HepG2 (cell line): ENCODE measurements around the gene UCP3. TPM values are rescaled to one million over a fixed set of nuclear protein-coding genes. Genes with fewer than 3 reads are reported as not detected.
A peak's percentile ranks its signal among the peaks of the same experiment; 100 is the strongest.

Experiments used
- AGO2 ChIP-seq: fragments of 200-400 bp; formaldehyde crosslinking; optimal IDR thresholded peaks from 2 replicates; pipeline ENCODE3; 2017; ENCODE audit warnings: mild to moderate bottlenecking, low read depth, low read length, moderate library complexity
- SATB2 ChIP-seq: sonication (generic); formaldehyde crosslinking; IDR thresholded peaks from 2 replicates; pipeline ENCODE4 v1.5.0; 2020; ENCODE audit warnings: missing genetic modification reagents
- SPEN ChIP-seq: sonication (generic); formaldehyde crosslinking; IDR thresholded peaks from 2 replicates; pipeline ENCODE4 v1.5.1; 2020; ENCODE audit warnings: low read depth, mild to moderate bottlenecking, missing genetic modification reagents
- ZNF543 ChIP-seq: sonication (generic); formaldehyde crosslinking; IDR thresholded peaks from 2 replicates; pipeline ENCODE4 v1.4.0; 2020; ENCODE audit warnings: mild to moderate bottlenecking, missing genetic modification reagents
- polyA plus RNA-seq, 8 experiments: library from polyadenylated mRNA; depleted of rRNA in 3 of 8; stranded (reverse) in 7 of 8; unstranded in 1 of 8; fragments of >200 nt; fragmentation: Illumina TruSeq in 4 of 8; extraction: Trizol in 4 of 8; gene quantifications; 2 replicates each; pipeline versions ENCODE4 v1.2.1 to v1.2.3, GENCODE V29; 2011 to 2016; ENCODE audit warnings: low read depth in 4 of 8, missing spikeins in 1 of 8, mixed read lengths in 1 of 8; ENCODE audit not compliant: insufficient read depth in 1 of 8
- total RNA-seq, 5 experiments: library from RNA; depleted of rRNA; stranded (reverse); fragments of >200 nt; fragmentation: Illumina TruSeq; extraction: Trizol; gene quantifications; 2 replicates each; pipeline ENCODE4 v1.2.3, GENCODE V29; 2016; ENCODE audit warnings: low read depth in 1 of 5
- TF ChIP-seq, protein P1 (sequence below), 2 experiments: fragments of 450-650 bp in 1 of 2; sonication (generic) in 1 of 2; formaldehyde crosslinking in 1 of 2; IDR thresholded peaks; 2 replicates each; pipeline versions ENCODE4 v1.6.1 to v1.8.0; 2016 to 2022; ENCODE audit warnings: antibody characterized with exemption in 1 of 2, mild to moderate bottlenecking in 1 of 2, missing genetic modification reagents in 1 of 2
- TF ChIP-seq, protein P2 (sequence below): sonication (generic); formaldehyde crosslinking; IDR thresholded peaks from 2 replicates; pipeline ENCODE4 v1.5.1; 2020; ENCODE audit warnings: missing genetic modification reagents, mild to moderate bottlenecking, borderline replicate concordance
- TF ChIP-seq, protein P3 (sequence below): IDR thresholded peaks from 2 replicates; pipeline ENCODE4 v1.6.1; 2012; ENCODE audit warnings: inconsistent platforms
- TF ChIP-seq, protein P4 (sequence below): sonication (generic); formaldehyde crosslinking; IDR thresholded peaks from one replicate; pipeline ENCODE4 v1.5.1; 2020; ENCODE audit warnings: mild to moderate bottlenecking, missing genetic modification reagents; ENCODE audit errors: not compliant biosample characterization

UCP3 gene
- total and polyA plus RNA-seq, 2 of the 13 experiments (the other 11 are each of a cell fraction or from before 2014, with no cell fraction given): 0.37 TPM; not detected in 1

DNA sequence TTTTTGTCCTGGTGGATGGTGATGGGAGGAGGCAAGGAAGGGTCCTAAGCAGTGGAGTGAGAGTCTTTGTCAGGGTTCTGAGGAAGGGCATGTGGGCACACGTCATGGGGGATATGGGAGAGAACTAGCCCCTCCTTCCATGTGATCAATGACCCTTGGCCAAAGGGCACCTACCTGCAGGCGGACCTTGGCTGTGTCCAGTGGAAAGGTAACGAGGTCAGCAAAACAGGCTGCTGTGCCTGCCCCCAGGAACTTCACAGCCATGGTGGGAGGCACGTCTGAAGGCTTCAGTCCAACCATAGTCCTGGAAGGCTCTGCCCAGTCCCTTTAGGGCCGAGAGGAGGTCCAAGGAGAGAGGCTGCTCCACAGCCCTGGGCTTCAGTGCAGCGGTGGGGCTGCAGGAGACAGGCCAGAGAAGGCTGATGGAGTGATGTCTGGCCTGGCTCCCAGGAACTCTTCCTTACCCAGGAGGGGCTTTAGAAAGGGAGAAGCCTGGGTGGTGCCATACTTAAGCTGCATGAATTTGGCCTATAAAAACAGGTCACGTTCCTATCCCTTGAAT, 2.1 kb downstream of the UCP3 start (continued):
- TF ChIP-seq, protein P1, sequence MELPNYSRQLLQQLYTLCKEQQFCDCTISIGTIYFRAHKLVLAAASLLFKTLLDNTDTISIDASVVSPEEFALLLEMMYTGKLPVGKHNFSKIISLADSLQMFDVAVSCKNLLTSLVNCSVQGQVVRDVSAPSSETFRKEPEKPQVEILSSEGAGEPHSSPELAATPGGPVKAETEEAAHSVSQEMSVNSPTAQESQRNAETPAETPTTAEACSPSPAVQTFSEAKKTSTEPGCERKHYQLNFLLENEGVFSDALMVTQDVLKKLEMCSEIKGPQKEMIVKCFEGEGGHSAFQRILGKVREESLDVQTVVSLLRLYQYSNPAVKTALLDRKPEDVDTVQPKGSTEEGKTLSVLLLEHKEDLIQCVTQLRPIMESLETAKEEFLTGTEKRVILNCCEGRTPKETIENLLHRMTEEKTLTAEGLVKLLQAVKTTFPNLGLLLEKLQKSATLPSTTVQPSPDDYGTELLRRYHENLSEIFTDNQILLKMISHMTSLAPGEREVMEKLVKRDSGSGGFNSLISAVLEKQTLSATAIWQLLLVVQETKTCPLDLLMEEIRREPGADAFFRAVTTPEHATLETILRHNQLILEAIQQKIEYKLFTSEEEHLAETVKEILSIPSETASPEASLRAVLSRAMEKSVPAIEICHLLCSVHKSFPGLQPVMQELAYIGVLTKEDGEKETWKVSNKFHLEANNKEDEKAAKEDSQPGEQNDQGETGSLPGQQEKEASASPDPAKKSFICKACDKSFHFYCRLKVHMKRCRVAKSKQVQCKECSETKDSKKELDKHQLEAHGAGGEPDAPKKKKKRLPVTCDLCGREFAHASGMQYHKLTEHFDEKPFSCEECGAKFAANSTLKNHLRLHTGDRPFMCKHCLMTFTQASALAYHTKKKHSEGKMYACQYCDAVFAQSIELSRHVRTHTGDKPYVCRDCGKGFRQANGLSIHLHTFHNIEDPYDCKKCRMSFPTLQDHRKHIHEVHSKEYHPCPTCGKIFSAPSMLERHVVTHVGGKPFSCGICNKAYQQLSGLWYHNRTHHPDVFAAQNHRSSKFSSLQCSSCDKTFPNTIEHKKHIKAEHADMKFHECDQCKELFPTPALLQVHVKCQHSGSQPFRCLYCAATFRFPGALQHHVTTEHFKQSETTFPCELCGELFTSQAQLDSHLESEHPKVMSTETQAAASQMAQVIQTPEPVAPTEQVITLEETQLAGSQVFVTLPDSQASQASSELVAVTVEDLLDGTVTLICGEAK (IDR thresholded peaks at IDR 0.05): no peak
- TF ChIP-seq, protein P1 (CRISPR knock-in tag; IDR thresholded peaks at IDR 0.05): no peak
- no peak for TF ChIP-seq ZNF543 (CRISPR knock-in tag)
- TF ChIP-seq SATB2 (CRISPR knock-in tag): no peak
- TF ChIP-seq, protein P2, sequence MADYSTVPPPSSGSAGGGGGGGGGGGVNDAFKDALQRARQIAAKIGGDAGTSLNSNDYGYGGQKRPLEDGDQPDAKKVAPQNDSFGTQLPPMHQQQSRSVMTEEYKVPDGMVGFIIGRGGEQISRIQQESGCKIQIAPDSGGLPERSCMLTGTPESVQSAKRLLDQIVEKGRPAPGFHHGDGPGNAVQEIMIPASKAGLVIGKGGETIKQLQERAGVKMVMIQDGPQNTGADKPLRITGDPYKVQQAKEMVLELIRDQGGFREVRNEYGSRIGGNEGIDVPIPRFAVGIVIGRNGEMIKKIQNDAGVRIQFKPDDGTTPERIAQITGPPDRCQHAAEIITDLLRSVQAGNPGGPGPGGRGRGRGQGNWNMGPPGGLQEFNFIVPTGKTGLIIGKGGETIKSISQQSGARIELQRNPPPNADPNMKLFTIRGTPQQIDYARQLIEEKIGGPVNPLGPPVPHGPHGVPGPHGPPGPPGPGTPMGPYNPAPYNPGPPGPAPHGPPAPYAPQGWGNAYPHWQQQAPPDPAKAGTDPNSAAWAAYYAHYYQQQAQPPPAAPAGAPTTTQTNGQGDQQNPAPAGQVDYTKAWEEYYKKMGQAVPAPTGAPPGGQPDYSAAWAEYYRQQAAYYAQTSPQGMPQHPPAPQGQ (CRISPR knock-in tag): no peak
- TF ChIP-seq, protein P3, sequence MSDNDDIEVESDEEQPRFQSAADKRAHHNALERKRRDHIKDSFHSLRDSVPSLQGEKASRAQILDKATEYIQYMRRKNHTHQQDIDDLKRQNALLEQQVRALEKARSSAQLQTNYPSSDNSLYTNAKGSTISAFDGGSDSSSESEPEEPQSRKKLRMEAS: peak; percentile 30; the same call in 1 of the 2 replicates
- no peak for TF ChIP-seq AGO2
- TF ChIP-seq SPEN (CRISPR knock-in tag): no peak
- TF ChIP-seq, protein P4, sequence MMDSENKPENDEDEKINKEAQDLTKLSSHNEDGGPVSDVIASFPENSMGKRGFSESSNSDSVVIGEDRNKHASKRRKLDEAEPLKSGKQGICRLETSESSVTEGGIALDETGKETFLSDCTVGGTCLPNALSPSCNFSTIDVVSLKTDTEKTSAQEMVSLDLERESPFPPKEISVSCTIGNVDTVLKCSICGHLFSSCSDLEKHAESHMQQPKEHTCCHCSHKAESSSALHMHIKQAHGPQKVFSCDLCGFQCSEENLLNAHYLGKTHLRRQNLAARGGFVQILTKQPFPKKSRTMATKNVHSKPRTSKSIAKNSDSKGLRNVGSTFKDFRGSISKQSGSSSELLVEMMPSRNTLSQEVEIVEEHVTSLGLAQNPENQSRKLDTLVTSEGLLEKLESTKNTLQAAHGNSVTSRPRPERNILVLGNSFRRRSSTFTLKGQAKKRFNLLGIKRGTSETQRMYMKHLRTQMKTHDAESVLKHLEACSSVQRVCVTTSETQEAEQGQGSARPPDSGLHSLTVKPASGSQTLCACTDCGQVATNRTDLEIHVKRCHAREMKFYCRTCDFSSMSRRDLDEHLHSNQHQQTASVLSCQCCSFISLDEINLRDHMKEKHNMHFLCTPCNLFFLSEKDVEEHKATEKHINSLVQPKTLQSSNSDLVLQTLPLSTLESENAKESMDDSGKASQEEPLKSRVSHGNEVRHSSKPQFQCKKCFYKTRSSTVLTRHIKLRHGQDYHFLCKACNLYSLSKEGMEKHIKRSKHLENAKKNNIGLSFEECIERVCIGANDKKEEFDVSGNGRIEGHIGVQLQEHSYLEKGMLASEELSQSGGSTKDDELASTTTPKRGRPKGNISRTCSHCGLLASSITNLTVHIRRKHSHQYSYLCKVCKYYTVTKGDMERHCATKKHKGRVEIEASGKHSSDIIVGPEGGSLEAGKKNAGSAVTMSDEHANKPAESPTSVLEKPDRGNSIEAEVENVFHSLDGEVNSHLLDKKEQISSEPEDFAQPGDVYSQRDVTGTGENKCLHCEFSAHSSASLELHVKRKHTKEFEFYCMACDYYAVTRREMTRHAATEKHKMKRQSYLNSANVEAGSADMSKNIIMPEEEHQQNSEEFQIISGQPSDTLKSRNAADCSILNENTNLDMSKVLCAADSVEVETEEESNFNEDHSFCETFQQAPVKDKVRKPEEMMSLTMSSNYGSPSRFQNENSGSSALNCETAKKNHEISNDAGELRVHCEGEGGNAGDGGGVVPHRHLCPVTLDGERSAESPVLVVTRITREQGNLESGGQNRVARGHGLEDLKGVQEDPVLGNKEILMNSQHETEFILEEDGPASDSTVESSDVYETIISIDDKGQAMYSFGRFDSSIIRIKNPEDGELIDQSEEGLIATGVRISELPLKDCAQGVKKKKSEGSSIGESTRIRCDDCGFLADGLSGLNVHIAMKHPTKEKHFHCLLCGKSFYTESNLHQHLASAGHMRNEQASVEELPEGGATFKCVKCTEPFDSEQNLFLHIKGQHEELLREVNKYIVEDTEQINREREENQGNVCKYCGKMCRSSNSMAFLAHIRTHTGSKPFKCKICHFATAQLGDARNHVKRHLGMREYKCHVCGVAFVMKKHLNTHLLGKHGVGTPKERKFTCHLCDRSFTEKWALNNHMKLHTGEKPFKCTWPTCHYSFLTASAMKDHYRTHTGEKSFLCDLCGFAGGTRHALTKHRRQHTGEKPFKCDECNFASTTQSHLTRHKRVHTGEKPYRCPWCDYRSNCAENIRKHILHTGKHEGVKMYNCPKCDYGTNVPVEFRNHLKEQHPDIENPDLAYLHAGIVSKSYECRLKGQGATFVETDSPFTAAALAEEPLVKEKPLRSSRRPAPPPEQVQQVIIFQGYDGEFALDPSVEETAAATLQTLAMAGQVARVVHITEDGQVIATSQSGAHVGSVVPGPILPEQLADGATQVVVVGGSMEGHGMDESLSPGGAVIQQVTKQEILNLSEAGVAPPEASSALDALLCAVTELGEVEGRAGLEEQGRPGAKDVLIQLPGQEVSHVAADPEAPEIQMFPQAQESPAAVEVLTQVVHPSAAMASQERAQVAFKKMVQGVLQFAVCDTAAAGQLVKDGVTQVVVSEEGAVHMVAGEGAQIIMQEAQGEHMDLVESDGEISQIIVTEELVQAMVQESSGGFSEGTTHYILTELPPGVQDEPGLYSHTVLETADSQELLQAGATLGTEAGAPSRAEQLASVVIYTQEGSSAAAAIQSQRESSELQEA (CRISPR knock-in tag): no peak
